ENCODE measurements around the gene OPN4. TPM values are rescaled to one million over a fixed set of nuclear protein-coding genes. Genes with fewer than 3 reads are reported as not detected.

OPN4 gene
- total and polyA plus RNA-seq, 2 donors (not counting 3 experiments of a cell fraction or from before 2014, with no cell fraction given), result not detected

GRCh38 chr10:86646532-86646931, 7.8 kb upstream of the OPN4 start:
- ChIA-PET CTCF (no interaction called here), POLR2A (no interaction called here)
- no peaks in the 10 kb centered on the region for H4K20me1 ChIP-seq (replicated peaks; ENCODE audit: control insufficient read depth, extremely low read depth, insufficient read depth, low read length)
- dilution Hi-C loops (cut with MboI; ENCODE audit: extremely low pct_ligation_motif_present, low sequenced_read_pairs) (no loop called here), intact Hi-C loops (cut with micrococcal nuclease) (no loop called here)
- BruUV-seq (replicated peaks), result no TSS peak
- H3K9me3 ChIP-seq (replicated peaks; ENCODE audit: control insufficient read depth, insufficient read depth, low read length), result no peaks in the 10 kb centered on the region
- no peak for DNase-seq (ENCODE audit: low read depth, low spot score)
- no peaks in the 10 kb centered on the region for H3K4me1 ChIP-seq (ENCODE audit: control insufficient read depth, extremely low read depth, insufficient read depth, low read length)
- H3K9me1 ChIP-seq (replicated peaks; ENCODE audit: control insufficient read depth, extremely low read depth, insufficient read depth, low read length), result no peaks in the 10 kb centered on the region
- H3K79me2 ChIP-seq (ENCODE audit: control insufficient read depth, insufficient read depth, low read length), result no peaks in the 10 kb centered on the region
- no peak overlapping the region for H2AFZ ChIP-seq (ENCODE audit: low read depth, low read length)
- no peak for TF ChIP-seq MYC (IDR thresholded peaks at IDR 0.05; ENCODE audit: low read depth, low read length)
- TF ChIP-seq FOS (IDR thresholded peaks at IDR 0.05; ENCODE audit: borderline replicate concordance, insufficient read depth, low read length), result no peak
- TF ChIP-seq JUN (IDR thresholded peaks at IDR 0.05; ENCODE audit: borderline replicate concordance, insufficient read depth, insufficient read length, low read depth), result no peak
- TF ChIP-seq EZH2 (IDR thresholded peaks at IDR 0.05; ENCODE audit: borderline replicate concordance, low read depth, low read length, severe bottlenecking), result no peak
- no peak for TF ChIP-seq CTCF (IDR thresholded peaks at IDR 0.05; ENCODE audit: extremely low read depth in 1 of 2, insufficient read depth in 1 of 2, low read depth in 1 of 2, low read length in 2 of 2)
- TF ChIP-seq GATA2 (IDR thresholded peaks at IDR 0.05; ENCODE audit: insufficient read depth, insufficient read length, low read depth, low read length), result no peak
- no peak for TF ChIP-seq POLR2AphosphoS5 (IDR thresholded peaks at IDR 0.05; ENCODE audit: insufficient read depth, low read depth, low read length)
- H3K27me3 ChIP-seq (ENCODE audit: control insufficient read depth in 2 of 2, insufficient read depth in 2 of 2, low read length in 2 of 2), result peaks cover 0 to 5% of the 10 kb centered on the region in 2 experiments
- no peak overlapping the region for H3K4me2 ChIP-seq (ENCODE audit: insufficient read depth, low read length)
- H3K36me3 ChIP-seq (ENCODE audit: control insufficient read depth in 2 of 2, extremely low read depth in 1 of 2, insufficient read depth in 2 of 2, low read length in 2 of 2), result no peaks in the 10 kb centered on the region
- H3K4me3 ChIP-seq (replicated peaks in 1 of 3; ENCODE audit: insufficient read depth in 1 of 3, low read depth in 1 of 3, low read length in 3 of 3), result no peak overlapping the region
- H3K27ac ChIP-seq (ENCODE audit: insufficient read depth, low read depth, low read length), result no peak overlapping the region
- no peak overlapping the region for H3K9ac ChIP-seq (replicated peaks; ENCODE audit: extremely low read depth, insufficient read depth, low read length)
- no peak for FAIRE-seq

All from endothelial cell of umbilical vein (primary cell).